GM10847 (cell line): ENCODE measurements around the gene PPP1R15B.

ENCODE experiments used
- POLR2A ChIP-seq: IDR thresholded peaks from 2 replicates; pipeline ENCODE4 v1.6.1; 2011; ENCODE audit not compliant: insufficient read length; ENCODE audit errors: extremely low read depth

The PPP1R15B gene

GRCh38 chr1:204359131-204359473 lies 52.5 kb downstream of the PPP1R15B start:
- TF ChIP-seq POLR2A: no peak

GRCh38 chr1:204358605-204359004 lies 53.0 kb downstream of the PPP1R15B start:
- no peak for TF ChIP-seq POLR2A

GRCh38 chr1:204357551-204358490 lies 53.8 kb downstream of the PPP1R15B start:
- TF ChIP-seq POLR2A: no peak

- TF ChIP-seq POLR2A: no peak
Observed at GRCh38 chr1:204356997-204357396, 54.6 kb downstream of the PPP1R15B start.

- no peak for TF ChIP-seq POLR2A
Observed at GRCh38 chr1:204355913-204356312, 55.7 kb downstream of the PPP1R15B start.

- TF ChIP-seq POLR2A: no peak
Observed at GRCh38 chr1:204354579-204354978, 57.0 kb downstream of the PPP1R15B start.
